ENCODE data around the gene VSIG10L2.

DNA sequence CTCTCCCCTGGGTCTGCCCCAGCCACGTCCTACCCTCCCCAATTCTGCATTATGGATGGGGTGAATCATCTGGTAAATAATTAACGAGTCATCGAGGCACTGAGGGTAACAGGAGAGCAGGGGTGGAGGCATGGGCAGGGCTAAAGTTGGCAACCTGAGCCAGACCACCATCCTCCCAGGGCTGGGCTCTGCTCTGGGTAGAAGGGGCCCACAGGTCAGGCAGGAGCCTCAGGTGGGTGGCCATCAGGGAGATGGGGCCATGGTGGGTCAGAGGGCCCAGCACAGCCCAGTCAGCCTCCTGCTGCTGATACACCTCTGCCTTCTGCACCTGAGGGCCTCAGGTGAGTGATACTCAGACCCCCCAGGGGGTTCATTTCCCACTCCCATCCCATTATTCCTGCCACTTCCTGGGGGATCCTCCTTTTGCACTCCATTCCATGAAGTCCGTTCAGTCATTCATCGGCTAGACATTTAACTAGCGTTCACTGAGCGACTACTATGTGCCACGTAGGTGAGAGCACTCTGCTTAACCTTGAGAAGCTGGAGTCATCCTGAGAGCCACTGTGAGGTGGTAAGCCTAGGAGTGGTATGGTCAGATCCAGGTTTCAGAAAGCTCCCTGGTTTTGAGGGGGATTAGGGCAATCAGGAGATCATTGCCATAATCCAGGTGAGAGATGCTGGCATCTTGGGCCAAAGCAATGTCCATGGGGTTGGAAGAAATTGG, at the start of gene VSIG10L2:
- TF ChIP-seq, protein P1, sequence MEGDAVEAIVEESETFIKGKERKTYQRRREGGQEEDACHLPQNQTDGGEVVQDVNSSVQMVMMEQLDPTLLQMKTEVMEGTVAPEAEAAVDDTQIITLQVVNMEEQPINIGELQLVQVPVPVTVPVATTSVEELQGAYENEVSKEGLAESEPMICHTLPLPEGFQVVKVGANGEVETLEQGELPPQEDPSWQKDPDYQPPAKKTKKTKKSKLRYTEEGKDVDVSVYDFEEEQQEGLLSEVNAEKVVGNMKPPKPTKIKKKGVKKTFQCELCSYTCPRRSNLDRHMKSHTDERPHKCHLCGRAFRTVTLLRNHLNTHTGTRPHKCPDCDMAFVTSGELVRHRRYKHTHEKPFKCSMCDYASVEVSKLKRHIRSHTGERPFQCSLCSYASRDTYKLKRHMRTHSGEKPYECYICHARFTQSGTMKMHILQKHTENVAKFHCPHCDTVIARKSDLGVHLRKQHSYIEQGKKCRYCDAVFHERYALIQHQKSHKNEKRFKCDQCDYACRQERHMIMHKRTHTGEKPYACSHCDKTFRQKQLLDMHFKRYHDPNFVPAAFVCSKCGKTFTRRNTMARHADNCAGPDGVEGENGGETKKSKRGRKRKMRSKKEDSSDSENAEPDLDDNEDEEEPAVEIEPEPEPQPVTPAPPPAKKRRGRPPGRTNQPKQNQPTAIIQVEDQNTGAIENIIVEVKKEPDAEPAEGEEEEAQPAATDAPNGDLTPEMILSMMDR (conservative IDR thresholded peaks at IDR 0.05), result no peak
- TF ChIP-seq EZH2 (IDR thresholded peaks at IDR 0.05; ENCODE audit: low read depth), result no peak
